ENCODE results near the gene PCAT7.

GRCh38 chr9:94586814-94587213 is 31.9 kb downstream of the PCAT7 start:
- TF ChIP-seq CTCF (IDR thresholded peaks at IDR 0.05): no peak
- no peak for TF ChIP-seq POLR2A (IDR thresholded peaks at IDR 0.05)

All from thyroid gland (tissue), 4 donors.